GM23338 (cell line): ENCODE data around the gene GABRB3. TPM values are rescaled to one million over a fixed set of nuclear protein-coding genes. Genes with fewer than 3 reads are reported as not detected.

Source experiments
- ATAC-seq: fragments of 200-7000 bp; cut with Tn5 transposase; 3 replicates; pipeline ENCODE4 v1.9.1; 2020
- DNase-seq: peaks from one replicate; pipeline ENCODE4 v3.0.0-alpha.2; 2015; ENCODE audit warnings: low spot score
- H2AFZ ChIP-seq: fragments of 200-600 bp; sonication (generic); 2 replicates; pipeline ENCODE4 v1.8.0; 2016; ENCODE audit warnings: antibody characterized with exemption, mild to moderate bottlenecking, moderate library complexity
- H3F3A ChIP-seq: fragments of 200-600 bp; sonication (generic); replicated peaks from 2 replicates; pipeline ENCODE4 v1.8.0; 2017; ENCODE audit warnings: antibody characterized with exemption, mixed run types, low read depth
- H3K27ac ChIP-seq: fragments of 200-600 bp; sonication (generic); 2 replicates; pipeline ENCODE4 v1.6.1; 2016; ENCODE audit warnings: low read depth
- H3K27me3 ChIP-seq: fragments of 200-600 bp; sonication (generic); 2 replicates; pipeline ENCODE4 v1.8.0; 2016; ENCODE audit warnings: mild to moderate bottlenecking, mixed run types, moderate library complexity; ENCODE audit not compliant: insufficient read depth
- H3K36me3 ChIP-seq: fragments of 200-600 bp; sonication (generic); 2 replicates; pipeline ENCODE4 v1.8.0; 2016; ENCODE audit warnings: mild to moderate bottlenecking; ENCODE audit not compliant: insufficient read depth
- H3K4me1 ChIP-seq: fragments of 200-600 bp; sonication (generic); 2 replicates; pipeline ENCODE4 v1.8.0; 2016; ENCODE audit warnings: mild to moderate bottlenecking, moderate library complexity; ENCODE audit not compliant: insufficient read depth
- H3K4me2 ChIP-seq: fragments of 200-600 bp; sonication (generic); 2 replicates; pipeline ENCODE4 v1.7.1; 2017; ENCODE audit warnings: mixed run types
- H3K4me3 ChIP-seq: fragments of 200-600 bp; sonication (generic); 2 replicates; pipeline ENCODE4 v1.6.1; 2016; ENCODE audit warnings: mixed run types
- H3K79me2 ChIP-seq: fragments of 200-600 bp; sonication (generic); replicated peaks from 2 replicates; pipeline ENCODE4 v1.8.0; 2017; ENCODE audit warnings: mild to moderate bottlenecking; ENCODE audit not compliant: insufficient read depth
- H3K9me2 ChIP-seq: fragments of 200-600 bp; sonication (generic); 2 replicates; pipeline ENCODE4 v1.8.0; 2017; ENCODE audit not compliant: insufficient read depth
- H4K20me1 ChIP-seq: fragments of 200-600 bp; sonication (generic); replicated peaks from 2 replicates; pipeline ENCODE4 v1.8.0; 2017; ENCODE audit warnings: mild to moderate bottlenecking; ENCODE audit not compliant: insufficient read depth
- H3K27ac Mint-ChIP-seq: 2 replicates; pipeline ENCODE4 v1.8.0; 2020; ENCODE audit warnings: inconsistent platforms, mild to moderate bottlenecking, moderate library complexity, mixed read lengths
- H3K27me3 Mint-ChIP-seq: 3 replicates; pipeline ENCODE4 v1.8.0; 2022; ENCODE audit warnings: low read depth, mild to moderate bottlenecking, moderate library complexity, mixed read lengths, inconsistent platforms; ENCODE audit not compliant: insufficient read depth, poor library complexity
- H3K36me3 Mint-ChIP-seq: 3 replicates; pipeline ENCODE4 v1.8.0; 2021; ENCODE audit warnings: low read depth, mild to moderate bottlenecking, inconsistent platforms, moderate library complexity, mixed read lengths
- H3K4me1 Mint-ChIP-seq: 3 replicates; pipeline ENCODE4 v1.8.0; 2020; ENCODE audit warnings: mild to moderate bottlenecking, inconsistent platforms, mixed read lengths
- H3K4me3 Mint-ChIP-seq: 3 replicates; pipeline ENCODE4 v1.8.0; 2021; ENCODE audit warnings: moderate library complexity, mild to moderate bottlenecking, inconsistent platforms, mixed read lengths
- H3K9me3 Mint-ChIP-seq: 3 replicates; pipeline ENCODE4 v1.8.0; 2020; ENCODE audit warnings: moderate library complexity, mild to moderate bottlenecking, inconsistent platforms, mixed read lengths
- CREB1 ChIP-seq: fragments of 250-450 bp; sonication (Bioruptor Pico); IDR thresholded peaks from 2 replicates; pipeline ENCODE4 v1.5.0; 2020; ENCODE audit warnings: low read depth, mild to moderate bottlenecking, moderate library complexity
- EZH2 ChIP-seq: fragments of 200-600 bp; sonication (generic); IDR thresholded peaks from one replicate; pipeline ENCODE4 v1.8.0; 2017; ENCODE audit warnings: antibody characterized with exemption, mild to moderate bottlenecking, low read depth; ENCODE audit not compliant: unreplicated experiment
- EZH2phosphoT487 ChIP-seq: fragments of 200-600 bp; sonication (generic); IDR thresholded peaks from one replicate; pipeline ENCODE4 v1.8.1; 2018; ENCODE audit warnings: antibody characterized with exemption; ENCODE audit not compliant: unreplicated experiment
- JUNB ChIP-seq: IDR thresholded peaks from one replicate; pipeline ENCODE4 v1.6.1; 2016; ENCODE audit warnings: antibody characterized with exemption; ENCODE audit not compliant: unreplicated experiment
- NANOG ChIP-seq: IDR thresholded peaks from 2 replicates; pipeline ENCODE4 v1.6.1; 2016; ENCODE audit warnings: antibody characterized with exemption, borderline replicate concordance
- STAT1 ChIP-seq: IDR thresholded peaks from one replicate; pipeline ENCODE4 v1.6.1; 2016; ENCODE audit warnings: antibody characterized with exemption; ENCODE audit not compliant: unreplicated experiment
- ZNF331 ChIP-seq: fragments of 250-450 bp; sonication (Bioruptor Pico); IDR thresholded peaks from 2 replicates; pipeline ENCODE4 v1.5.0; 2020; ENCODE audit warnings: low read depth, mild to moderate bottlenecking, moderate library complexity
- polyA plus RNA-seq: library from polyadenylated mRNA; unstranded; fragments of >200 nt; fragmentation: Nextera tagmentation; extraction: Ambion mirVana; gene quantifications from 2 replicates; pipeline ENCODE4 v1.2.1, GENCODE V29; 2016
- total RNA-seq: library from RNA; depleted of rRNA; stranded (reverse); fragments of >200 nt; shearing (Covaris generic); gene quantifications from 2 replicates; pipeline ENCODE4 v1.2.3, GENCODE V29; 2014
- TF ChIP-seq, protein P1 (sequence below): IDR thresholded peaks from one replicate; pipeline ENCODE4 v1.6.1; 2018; ENCODE audit warnings: antibody characterized with exemption; ENCODE audit not compliant: unreplicated experiment
- TF ChIP-seq, protein P2 (sequence below), 2 experiments: fragments of 200-600 bp in 1 of 2; sonication (generic) in 1 of 2; conservative IDR thresholded peaks; 2 replicates each; pipeline versions ENCODE4 v1.5.1 to v1.6.1; 2016 to 2017; ENCODE audit warnings: antibody characterized with exemption in 2 of 2, low read depth in 2 of 2, mild to moderate bottlenecking in 2 of 2, moderate library complexity in 1 of 2
- TF ChIP-seq, protein P3 (sequence below): IDR thresholded peaks from 2 replicates; pipeline ENCODE4 v1.6.1; 2016; ENCODE audit warnings: antibody characterized with exemption

GABRB3 gene
- total and polyA plus RNA-seq, 2 experiments from 2014 or later = 56.5 to 131 TPM

DNA sequence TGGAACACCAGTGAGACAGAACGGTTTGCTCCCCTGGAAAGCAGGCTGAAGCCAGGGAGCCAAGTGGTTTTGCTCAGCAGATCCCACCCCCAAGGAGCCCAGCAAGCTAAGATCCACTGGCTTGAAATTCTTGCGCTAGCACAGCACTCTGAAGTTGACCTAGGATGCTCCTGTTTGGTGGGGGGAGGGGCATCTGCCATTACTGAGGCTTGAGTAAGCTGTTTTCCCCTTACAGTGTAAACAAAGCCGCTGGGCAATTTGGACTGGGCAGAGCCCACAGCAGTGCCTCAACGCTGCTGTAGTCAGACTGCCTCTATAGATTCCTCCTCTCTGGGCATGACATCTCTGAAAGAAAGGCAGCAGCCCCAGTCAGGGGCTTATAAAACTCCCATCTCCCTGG lies 241.4 kb downstream of the GABRB3 start (continued):
- TF ChIP-seq, protein P1, sequence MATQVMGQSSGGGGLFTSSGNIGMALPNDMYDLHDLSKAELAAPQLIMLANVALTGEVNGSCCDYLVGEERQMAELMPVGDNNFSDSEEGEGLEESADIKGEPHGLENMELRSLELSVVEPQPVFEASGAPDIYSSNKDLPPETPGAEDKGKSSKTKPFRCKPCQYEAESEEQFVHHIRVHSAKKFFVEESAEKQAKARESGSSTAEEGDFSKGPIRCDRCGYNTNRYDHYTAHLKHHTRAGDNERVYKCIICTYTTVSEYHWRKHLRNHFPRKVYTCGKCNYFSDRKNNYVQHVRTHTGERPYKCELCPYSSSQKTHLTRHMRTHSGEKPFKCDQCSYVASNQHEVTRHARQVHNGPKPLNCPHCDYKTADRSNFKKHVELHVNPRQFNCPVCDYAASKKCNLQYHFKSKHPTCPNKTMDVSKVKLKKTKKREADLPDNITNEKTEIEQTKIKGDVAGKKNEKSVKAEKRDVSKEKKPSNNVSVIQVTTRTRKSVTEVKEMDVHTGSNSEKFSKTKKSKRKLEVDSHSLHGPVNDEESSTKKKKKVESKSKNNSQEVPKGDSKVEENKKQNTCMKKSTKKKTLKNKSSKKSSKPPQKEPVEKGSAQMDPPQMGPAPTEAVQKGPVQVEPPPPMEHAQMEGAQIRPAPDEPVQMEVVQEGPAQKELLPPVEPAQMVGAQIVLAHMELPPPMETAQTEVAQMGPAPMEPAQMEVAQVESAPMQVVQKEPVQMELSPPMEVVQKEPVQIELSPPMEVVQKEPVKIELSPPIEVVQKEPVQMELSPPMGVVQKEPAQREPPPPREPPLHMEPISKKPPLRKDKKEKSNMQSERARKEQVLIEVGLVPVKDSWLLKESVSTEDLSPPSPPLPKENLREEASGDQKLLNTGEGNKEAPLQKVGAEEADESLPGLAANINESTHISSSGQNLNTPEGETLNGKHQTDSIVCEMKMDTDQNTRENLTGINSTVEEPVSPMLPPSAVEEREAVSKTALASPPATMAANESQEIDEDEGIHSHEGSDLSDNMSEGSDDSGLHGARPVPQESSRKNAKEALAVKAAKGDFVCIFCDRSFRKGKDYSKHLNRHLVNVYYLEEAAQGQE = no peak
- TF ChIP-seq ZNF331 (no peak), EZH2phosphoT487 (no peak), CREB1 (CRISPR knock-in tag) (no peak)

DNA sequence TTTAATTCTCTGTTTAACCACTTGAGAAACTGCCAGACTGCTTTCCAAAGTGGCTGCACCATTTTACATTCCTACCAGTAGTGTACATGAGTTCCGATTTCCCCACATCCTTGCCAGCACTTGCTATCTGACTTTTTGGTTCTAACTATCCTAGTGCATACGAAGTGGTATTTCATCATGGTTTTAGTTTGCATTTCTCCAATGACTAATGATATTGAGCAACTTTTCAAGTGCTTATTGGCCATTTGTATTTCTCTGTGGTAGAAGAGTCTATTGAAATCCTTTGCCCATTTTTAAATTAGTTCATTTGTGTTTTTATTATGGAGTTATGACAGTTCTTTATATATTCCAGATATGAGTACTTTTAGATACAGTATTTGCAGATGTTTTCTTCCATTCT lies 247.8 kb downstream of the GABRB3 start:
- H3K36me3 Mint-ChIP-seq = peaks cover 12% of the 10 kb centered on the region
- H3K4me1 ChIP-seq = no peaks in the 10 kb centered on the region
- H3K27me3 Mint-ChIP-seq = no peaks in the 10 kb centered on the region
- H2AFZ ChIP-seq = no peak overlapping the region
- H3K4me3 Mint-ChIP-seq = no peak overlapping the region
- H3K27ac ChIP-seq = no peak overlapping the region
- no peaks in the 10 kb centered on the region for H4K20me1 ChIP-seq
- H3K9me3 Mint-ChIP-seq = peaks cover 11% of the 10 kb centered on the region; the same call in 2 of the 3 replicates
- DNase-seq (no peak), ATAC-seq (no peak)
- no peak overlapping the region for H3K4me2 ChIP-seq
- H3K9me2 ChIP-seq = no peaks in the 10 kb centered on the region
- no peaks in the 10 kb centered on the region for H3K27me3 ChIP-seq
- no peak overlapping the region for H3K27ac Mint-ChIP-seq
- H3K4me3 ChIP-seq = no peak overlapping the region
- H3K4me1 Mint-ChIP-seq = peaks cover 3% of the 10 kb centered on the region; the same call in 2 of the 3 replicates
- no peaks in the 10 kb centered on the region for H3K79me2 ChIP-seq
- H3K36me3 ChIP-seq = no peaks in the 10 kb centered on the region
- H3F3A ChIP-seq = no peaks in the 10 kb centered on the region
- TF ChIP-seq EZH2 = no peak
- no peak for TF ChIP-seq STAT1
- TF ChIP-seq, protein P1 = no peak
- TF ChIP-seq JUNB = no peak
- TF ChIP-seq, protein P2, sequence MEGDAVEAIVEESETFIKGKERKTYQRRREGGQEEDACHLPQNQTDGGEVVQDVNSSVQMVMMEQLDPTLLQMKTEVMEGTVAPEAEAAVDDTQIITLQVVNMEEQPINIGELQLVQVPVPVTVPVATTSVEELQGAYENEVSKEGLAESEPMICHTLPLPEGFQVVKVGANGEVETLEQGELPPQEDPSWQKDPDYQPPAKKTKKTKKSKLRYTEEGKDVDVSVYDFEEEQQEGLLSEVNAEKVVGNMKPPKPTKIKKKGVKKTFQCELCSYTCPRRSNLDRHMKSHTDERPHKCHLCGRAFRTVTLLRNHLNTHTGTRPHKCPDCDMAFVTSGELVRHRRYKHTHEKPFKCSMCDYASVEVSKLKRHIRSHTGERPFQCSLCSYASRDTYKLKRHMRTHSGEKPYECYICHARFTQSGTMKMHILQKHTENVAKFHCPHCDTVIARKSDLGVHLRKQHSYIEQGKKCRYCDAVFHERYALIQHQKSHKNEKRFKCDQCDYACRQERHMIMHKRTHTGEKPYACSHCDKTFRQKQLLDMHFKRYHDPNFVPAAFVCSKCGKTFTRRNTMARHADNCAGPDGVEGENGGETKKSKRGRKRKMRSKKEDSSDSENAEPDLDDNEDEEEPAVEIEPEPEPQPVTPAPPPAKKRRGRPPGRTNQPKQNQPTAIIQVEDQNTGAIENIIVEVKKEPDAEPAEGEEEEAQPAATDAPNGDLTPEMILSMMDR (conservative IDR thresholded peaks at IDR 0.05; ENCODE audit: low read depth in 2 of 2) = no peak
- no peak for TF ChIP-seq ZNF331
- no peak for TF ChIP-seq NANOG
- TF ChIP-seq, protein P3, sequence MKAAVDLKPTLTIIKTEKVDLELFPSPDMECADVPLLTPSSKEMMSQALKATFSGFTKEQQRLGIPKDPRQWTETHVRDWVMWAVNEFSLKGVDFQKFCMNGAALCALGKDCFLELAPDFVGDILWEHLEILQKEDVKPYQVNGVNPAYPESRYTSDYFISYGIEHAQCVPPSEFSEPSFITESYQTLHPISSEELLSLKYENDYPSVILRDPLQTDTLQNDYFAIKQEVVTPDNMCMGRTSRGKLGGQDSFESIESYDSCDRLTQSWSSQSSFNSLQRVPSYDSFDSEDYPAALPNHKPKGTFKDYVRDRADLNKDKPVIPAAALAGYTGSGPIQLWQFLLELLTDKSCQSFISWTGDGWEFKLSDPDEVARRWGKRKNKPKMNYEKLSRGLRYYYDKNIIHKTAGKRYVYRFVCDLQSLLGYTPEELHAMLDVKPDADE = no peak
